OCI-LY7 (cell line): Measurements from ENCODE around the gene CD248. TPM values are rescaled to one million over a fixed set of nuclear protein-coding genes. Genes with fewer than 3 reads are reported as not detected.

ENCODE experiments used
- BruUV-seq: library from RNA; stranded (reverse); fragments of 400-500 nt; replicated peaks from 2 replicates; lab custom pipeline; 2021; lab: Mats Ljungman, UMichigan
- CTCF ChIA-PET: fragments of 300-600 bp; sonication (Branson Sonifier 250); formaldehyde crosslinking; loops from one replicate; lab custom pipeline; 2022; ENCODE audit warnings: antibody characterized with exemption; ENCODE audit not compliant: unreplicated experiment; lab: Charles Lee
- POLR2A ChIA-PET: fragments of 300-600 bp; sonication (Branson Sonifier 250); formaldehyde crosslinking; loops from one replicate; lab custom pipeline; 2022; ENCODE audit warnings: antibody characterized with exemption; lab: Charles Lee
- DNase-seq: peaks from one replicate; pipeline ENCODE4 v3.0.0-alpha.2; 2015; ENCODE audit warnings: low spot score
- H2AFZ ChIP-seq: fragments of 200-600 bp; sonication (generic), shearing (Covaris generic); 2 replicates; pipeline ENCODE4 v1.6.1; 2014; ENCODE audit warnings: mild to moderate bottlenecking, antibody characterized with exemption, low read length, moderate library complexity
- H3K27ac ChIP-seq: fragments of 200-600 bp; sonication (generic); 2 replicates; pipeline ENCODE4 v1.5.1; 2014; ENCODE audit warnings: mixed run types, low read depth, mild to moderate bottlenecking, moderate library complexity, low read length, inconsistent platforms; ENCODE audit not compliant: poor library complexity, severe bottlenecking
- H3K36me3 ChIP-seq: fragments of 200-600 bp; sonication (generic); 2 replicates; pipeline ENCODE4 v1.6.1; 2014; ENCODE audit warnings: mild to moderate bottlenecking, antibody characterized with exemption, low read length, moderate library complexity, mixed read lengths; ENCODE audit not compliant: insufficient read depth
- H3K4me1 ChIP-seq: fragments of 200-600 bp; sonication (generic); 2 replicates; pipeline ENCODE4 v1.5.1; 2014; ENCODE audit warnings: mild to moderate bottlenecking, low read length; ENCODE audit not compliant: insufficient read depth, poor library complexity, severe bottlenecking
- H3K4me2 ChIP-seq: fragments of 200-600 bp; sonication (generic); 2 replicates; pipeline ENCODE4 v1.6.1; 2014; ENCODE audit warnings: mild to moderate bottlenecking, low read length
- H3K4me3 ChIP-seq: fragments of 200-600 bp; sonication (generic); 2 replicates; pipeline ENCODE4 v1.5.1; 2014; ENCODE audit warnings: mild to moderate bottlenecking, low read depth, low read length; ENCODE audit not compliant: poor library complexity, severe bottlenecking
- H3K79me2 ChIP-seq: fragments of 200-600 bp; sonication (generic); 2 replicates; pipeline ENCODE4 v1.6.1; 2016; ENCODE audit warnings: low read depth, mild to moderate bottlenecking, low read length, moderate library complexity, mixed read lengths; ENCODE audit not compliant: insufficient read depth
- H3K9me2 ChIP-seq: fragments of 200-600 bp; sonication (generic); 2 replicates; pipeline ENCODE4 v1.6.1; 2016; ENCODE audit warnings: mild to moderate bottlenecking, low read length, mixed read lengths; ENCODE audit not compliant: insufficient read depth
- H3K9me3 ChIP-seq: fragments of 200-600 bp; sonication (generic); 2 replicates; pipeline ENCODE4 v1.6.1; 2014; ENCODE audit warnings: mild to moderate bottlenecking, mixed run types, low read length, mixed read lengths
- H4K20me1 ChIP-seq: fragments of 200-600 bp; sonication (generic); 2 replicates; pipeline ENCODE4 v1.6.1; 2014; ENCODE audit warnings: mild to moderate bottlenecking, antibody characterized with exemption, low read length, moderate library complexity, mixed read lengths; ENCODE audit not compliant: insufficient read depth
- CTCF ChIP-seq: fragments of 200-600 bp; sonication (generic); conservative IDR thresholded peaks from 2 replicates; pipeline ENCODE4 v1.5.1; 2014; ENCODE audit warnings: mild to moderate bottlenecking, antibody characterized with exemption, low read length, moderate library complexity, mixed read lengths
- EZH2phosphoT487 ChIP-seq: fragments of 200-600 bp; sonication (generic); IDR thresholded peaks from 2 replicates; pipeline ENCODE4 v1.6.1; 2018; ENCODE audit warnings: low read depth, borderline replicate concordance, mild to moderate bottlenecking, mixed run types, antibody characterized with exemption, low read length, moderate library complexity, mixed read lengths
- intact Hi-C: fragments of 100-400 bp; cut with micrococcal nuclease; formaldehyde crosslinking; loops from one replicate; pipeline ENCODE4 v1.10.0; 2022; ENCODE audit not compliant: unreplicated experiment
- total RNA-seq, 2 experiments: library from RNA; depleted of rRNA in 1 of 2; stranded (reverse); fragments of >200 nt in 1 of 2; shearing (Covaris generic) in 1 of 2; gene quantifications; 2 replicates each; pipeline ENCODE4 v1.2.3, GENCODE V29; 2014 to 2022

CD248 gene
- total RNA-seq, 2 experiments from 2014 or later: 0.46 TPM; not detected in 1

GRCh38 chr11:66275984-66276612 lies 40.7 kb downstream of the CD248 start:
- Histone ChIP-seq H3K4me1 (peaks cover 8% of the 10 kb centered on the region), H3K4me3 (no peak overlapping the region), H3K9me2 (no peaks in the 10 kb centered on the region), H3K36me3 (peaks cover 43% of the 10 kb centered on the region), H3K27ac (no peak overlapping the region), H3K79me2 (no peaks in the 10 kb centered on the region), H3K4me2 (no peak overlapping the region), H3K9me3 (no peaks in the 10 kb centered on the region), H4K20me1 (no peaks in the 10 kb centered on the region), H2AFZ (no peak overlapping the region)
- no TSS peak for BruUV-seq
- DNase-seq: no peak
- CTCF ChIA-PET: no interaction called here
- TF ChIP-seq EZH2phosphoT487 (no peak), CTCF (no peak)
- intact Hi-C loops: no loop called here
- POLR2A ChIA-PET: no interaction called here

GRCh38 chr11:66275396-66275795 lies 41.4 kb downstream of the CD248 start:
- H4K20me1 ChIP-seq: no peaks in the 10 kb centered on the region

More at GRCh38 chr11:66275396-66275795, 41.4 kb downstream of the CD248 start:
- no TSS peak for BruUV-seq
- TF ChIP-seq EZH2phosphoT487 (no peak), CTCF (no peak)
- Histone ChIP-seq H3K9me3 (no peaks in the 10 kb centered on the region), H3K9me2 (no peaks in the 10 kb centered on the region), H3K4me1 (peaks cover 8% of the 10 kb centered on the region), H2AFZ (no peak overlapping the region), H3K79me2 (peaks cover 6% of the 10 kb centered on the region; the same call in 1 of the 2 replicates), H3K36me3 (peaks cover 49% of the 10 kb centered on the region), H3K4me3 (no peak overlapping the region), H3K27ac (no peak overlapping the region), H3K4me2 (no peak overlapping the region)
- intact Hi-C loops: no loop called here
- POLR2A ChIA-PET: no interaction called here
- DNase-seq: no peak
- CTCF ChIA-PET: no interaction called here
